HG03039 (cell line): ENCODE measurements around the gene NCEH1.
"Not testable (repeated sequence)": the region's sequence is repeated elsewhere in the genome, so short reads cannot be mapped to it uniquely, and the experiment has no call there.

Source experiments
- ATAC-seq: cut with Tn5 transposase; IDR thresholded peaks from one replicate; pipeline ENCODE4 v1.9.1; 2021; ENCODE audit warnings: mild to moderate bottlenecking, moderate library complexity; ENCODE audit not compliant: unreplicated experiment

The NCEH1 gene

DNA sequence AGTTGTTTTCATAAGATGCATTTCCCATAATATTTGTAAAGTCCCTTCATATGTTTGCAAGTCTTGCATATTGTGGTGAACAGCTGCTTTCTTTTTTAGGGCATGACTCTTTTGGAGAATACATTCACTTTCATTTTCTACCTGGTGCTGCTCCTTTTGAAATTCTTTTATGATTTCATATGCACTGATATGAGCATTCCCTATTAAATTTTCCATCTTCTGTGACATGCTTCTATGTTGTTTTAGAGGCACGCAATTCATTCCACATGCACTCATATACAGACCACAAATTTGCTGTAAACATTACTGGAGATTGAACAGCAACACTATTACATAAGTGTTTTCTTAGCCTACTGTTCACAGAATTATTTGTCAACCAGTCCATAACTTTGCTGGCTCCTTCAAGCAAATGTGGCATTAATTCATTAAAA, 94.8 kb downstream of the NCEH1 start:
- no peak for ATAC-seq

GRCh38 chr3:172615296-172615695, 95.6 kb downstream of the NCEH1 start:
- no peak for ATAC-seq

DNA sequence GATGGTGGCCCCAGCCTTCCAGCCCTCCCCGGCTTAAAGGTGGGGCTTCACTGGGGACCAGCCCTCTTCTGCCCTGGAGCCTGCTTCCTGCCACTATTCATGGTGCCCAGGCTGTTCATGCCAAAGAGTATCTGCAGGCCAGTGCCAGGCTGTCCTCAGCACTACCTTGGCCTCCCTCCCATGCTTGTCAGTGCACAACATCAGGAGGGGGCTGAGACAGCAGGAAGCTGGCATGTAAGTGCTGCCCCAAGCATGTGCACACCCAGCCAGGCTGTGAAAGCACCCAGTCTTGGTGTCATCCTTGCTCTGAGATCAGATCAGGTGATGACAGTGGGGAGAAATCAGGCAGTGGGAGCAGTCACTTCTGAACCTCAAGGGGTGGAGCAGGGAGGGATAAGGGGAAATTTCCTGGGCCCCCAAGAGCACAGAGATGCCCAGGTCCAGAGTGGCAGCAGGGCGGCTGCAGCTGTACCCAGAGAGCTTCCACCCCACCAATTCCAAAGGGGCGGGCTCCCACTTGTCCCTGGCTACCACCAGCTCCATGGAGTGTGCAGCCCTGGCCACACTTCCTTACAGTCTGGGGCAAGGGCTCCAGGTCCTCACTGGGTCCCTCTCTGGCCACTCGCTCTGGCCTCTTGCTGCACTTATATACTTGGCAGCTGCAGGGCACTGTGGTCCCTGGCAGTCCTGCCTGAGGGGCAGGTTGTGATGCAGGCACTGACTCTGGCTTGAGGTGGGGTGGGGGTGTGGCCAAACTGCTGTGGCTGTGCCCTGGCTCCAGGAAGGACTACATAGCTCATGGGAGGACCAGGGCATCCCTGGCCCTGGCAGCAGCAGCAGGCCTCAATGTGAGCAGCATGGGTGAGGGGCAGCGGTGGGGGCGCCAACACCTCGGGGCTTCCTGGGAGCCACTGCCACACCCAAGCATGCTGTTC, 96.3 kb downstream of the NCEH1 start:
- ATAC-seq: no peak

GRCh38 chr3:172613845-172614244, 97.0 kb downstream of the NCEH1 start:
- ATAC-seq: no peak

DNA sequence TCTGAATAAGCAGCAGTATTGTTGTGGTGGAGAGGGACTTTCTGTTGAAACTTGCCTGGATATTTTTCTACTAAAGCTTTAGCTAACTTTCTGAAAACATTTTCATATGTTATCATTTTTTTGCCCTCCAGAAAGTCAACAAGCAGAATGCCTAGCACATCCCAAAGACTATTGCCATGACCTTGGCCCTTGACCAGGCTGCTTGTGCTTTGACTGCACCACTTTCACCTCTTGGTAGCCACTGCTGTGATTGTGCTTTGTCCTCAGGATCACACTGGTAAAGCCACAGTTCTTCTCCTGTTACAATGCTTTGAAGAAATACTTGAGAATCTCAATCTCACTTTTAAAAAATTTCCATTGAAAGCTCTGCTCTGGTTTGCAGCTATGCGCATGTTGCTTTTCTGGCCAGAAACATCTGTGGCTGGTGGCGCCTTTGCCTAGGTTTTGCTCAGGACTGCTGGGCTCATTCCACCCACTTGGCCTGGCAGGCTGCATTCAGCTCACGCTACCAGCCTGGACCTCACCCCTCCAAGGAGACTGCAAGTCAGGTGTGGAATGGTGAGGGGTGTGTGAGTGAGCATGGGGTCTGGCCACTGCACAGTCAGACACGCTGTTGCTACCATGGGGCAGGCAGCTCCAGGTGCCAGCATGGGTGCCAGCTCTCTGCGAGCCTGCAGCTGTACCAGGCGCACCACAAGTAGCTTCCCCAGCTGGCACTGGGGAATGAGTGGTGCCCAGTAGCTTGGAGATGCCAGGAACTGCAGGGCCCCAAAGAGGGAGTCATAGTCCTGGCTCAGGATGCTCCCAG, 97.8 kb downstream of the NCEH1 start:
- no peak for ATAC-seq

GRCh38 chr3:172609750-172610149, 101.1 kb downstream of the NCEH1 start:
- no peak for ATAC-seq

- no peak for ATAC-seq
Observed at GRCh38 chr3:172608575-172608974, 102.3 kb downstream of the NCEH1 start.

- ATAC-seq: no peak
Observed at GRCh38 chr3:172607305-172608121, 103.4 kb downstream of the NCEH1 start.

GRCh38 chr3:172606021-172606420, 104.8 kb downstream of the NCEH1 start:
- no peak for ATAC-seq

DNA sequence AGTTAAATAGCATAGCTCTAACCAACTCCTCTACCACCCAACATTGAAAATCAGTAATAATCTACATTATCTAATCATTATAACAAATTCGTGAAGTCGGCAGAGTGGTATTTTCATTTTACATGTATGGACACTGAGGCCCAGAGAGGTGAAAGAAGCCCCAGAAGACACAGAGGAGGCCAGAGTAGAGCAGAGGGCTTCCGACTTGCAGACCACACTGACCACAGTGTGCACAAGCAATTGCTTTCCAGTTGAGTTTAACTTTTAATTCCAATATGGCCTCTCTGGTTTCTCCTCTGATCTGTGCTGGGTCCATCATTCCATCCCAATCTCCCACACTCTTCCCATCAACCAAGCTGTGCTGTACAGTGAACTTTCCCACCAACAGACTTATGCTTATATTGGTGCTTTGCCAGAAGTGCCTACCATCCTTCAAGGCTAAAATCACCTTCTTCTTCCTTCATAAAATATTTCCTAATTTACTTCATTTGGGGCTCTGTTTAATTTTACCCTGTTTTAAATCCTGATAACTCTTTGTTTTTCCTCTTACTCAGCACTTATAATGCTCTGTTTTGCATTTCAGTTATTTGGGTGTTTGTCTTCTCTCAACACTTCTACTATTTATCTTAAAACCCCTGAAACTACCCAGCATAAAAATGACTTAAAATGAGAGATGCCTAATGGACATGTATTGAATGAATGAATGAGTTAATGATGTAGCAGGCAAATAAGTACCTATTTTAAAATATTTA, 105.8 kb downstream of the NCEH1 start:
- no peak for ATAC-seq

DNA sequence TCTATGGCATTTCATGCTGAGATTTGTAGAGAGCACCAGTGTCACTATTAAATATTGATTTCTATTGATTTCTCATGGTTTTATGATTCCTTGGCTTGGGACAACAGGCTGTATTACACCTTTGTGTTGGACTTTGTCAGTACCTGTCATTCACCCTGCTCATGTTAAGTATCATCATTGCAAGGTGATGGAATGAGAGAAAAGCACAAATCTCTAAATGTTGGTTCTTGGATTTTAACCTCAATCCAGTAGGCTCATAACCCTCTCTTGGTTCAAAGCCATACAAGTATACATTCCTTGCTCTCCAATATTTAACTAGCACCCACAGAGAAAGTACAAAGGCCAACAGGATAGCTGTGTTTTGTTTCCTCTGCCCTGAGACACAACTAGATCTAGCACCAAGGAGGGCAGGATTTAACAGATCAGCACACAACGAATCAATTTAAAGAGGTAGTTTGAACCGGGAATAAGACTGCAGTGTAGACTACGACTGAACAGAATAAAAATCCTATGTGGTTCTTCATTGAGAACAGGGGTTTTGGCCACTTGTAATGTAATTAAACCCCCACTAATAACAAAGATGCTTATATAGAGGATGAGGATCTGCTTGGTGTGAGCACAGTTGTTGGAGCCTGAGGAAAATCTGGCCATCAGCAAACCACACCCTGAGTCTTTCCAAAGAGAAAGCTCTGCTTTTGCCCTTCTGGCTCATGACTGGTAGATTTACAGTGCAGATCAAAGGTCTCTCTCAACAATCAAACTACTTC, 109.6 kb downstream of the NCEH1 start:
- ATAC-seq: no peak

DNA sequence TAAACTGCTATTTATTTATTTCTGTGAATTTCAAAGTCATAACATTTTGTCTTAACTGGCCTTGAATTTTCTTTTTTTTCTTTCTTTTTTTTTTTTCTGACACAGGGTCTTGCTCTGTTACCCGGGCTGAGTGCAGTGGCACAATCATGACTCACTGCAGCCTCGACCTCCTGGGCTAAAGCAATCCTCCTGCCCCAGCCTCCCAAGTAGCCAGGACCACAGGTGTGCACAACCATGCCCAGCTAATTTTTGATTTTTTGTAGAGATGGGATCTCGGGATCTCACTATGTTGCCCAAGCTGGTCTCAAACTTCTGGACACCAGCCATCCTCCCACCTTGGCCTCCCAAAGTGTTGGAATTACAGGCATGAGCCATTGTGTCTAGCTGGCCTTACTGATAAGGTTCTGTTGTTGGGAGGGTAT, 110.2 kb downstream of the NCEH1 start:
- no peak for ATAC-seq

- ATAC-seq: no peak
Observed at GRCh38 chr3:172598904-172599303, 112.0 kb downstream of the NCEH1 start.

DNA sequence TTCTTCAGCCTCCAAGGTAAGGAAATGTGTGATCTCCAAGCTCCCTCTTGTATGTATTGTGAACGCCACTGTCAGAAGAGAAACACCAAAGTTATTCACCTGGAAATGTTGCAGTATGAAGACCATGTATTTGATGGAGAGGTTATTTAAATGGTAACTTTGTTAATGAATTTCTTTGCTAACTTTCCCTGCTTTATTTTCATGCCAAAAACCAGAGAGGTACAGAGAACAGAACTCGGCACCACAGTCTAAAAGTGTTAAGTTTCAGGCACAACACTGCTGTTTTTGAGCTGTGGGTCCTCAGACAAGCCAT, 114.5 kb downstream of the NCEH1 start:
- no peak for ATAC-seq

DNA sequence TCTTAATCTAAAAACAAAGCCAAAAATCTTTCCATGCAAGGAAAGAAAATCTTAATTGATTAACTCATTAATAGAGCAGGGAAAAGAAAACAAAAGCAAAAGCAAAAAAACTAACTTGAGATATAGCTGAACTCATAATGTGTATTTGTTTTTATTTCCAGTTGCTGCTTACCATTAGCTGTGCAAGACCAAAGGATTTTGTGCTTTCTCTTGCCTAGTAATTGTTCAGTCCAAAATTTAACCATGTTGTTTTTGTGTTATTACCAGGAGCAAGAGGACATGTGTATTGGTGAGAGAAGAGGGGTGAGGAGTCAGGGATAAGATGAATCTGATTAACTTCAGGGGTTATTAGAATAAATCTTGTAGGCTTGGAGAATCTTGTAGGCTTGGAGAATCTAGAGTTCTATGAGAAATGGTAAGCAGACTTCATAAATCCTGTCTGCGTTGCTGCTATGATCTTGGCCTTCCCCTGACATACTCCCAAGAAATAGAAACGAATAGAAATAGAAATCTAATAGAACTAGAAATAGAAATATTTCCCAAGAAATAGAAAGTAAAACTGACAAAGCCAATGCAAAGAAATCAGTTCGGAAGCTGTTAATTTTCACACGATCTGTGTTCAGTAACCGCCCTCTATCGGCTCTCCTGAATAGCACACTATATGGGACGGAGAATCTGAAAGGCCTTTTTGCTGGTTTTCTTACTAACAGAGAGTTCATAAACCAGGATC, 115.0 kb downstream of the NCEH1 start:
- no peak for ATAC-seq

DNA sequence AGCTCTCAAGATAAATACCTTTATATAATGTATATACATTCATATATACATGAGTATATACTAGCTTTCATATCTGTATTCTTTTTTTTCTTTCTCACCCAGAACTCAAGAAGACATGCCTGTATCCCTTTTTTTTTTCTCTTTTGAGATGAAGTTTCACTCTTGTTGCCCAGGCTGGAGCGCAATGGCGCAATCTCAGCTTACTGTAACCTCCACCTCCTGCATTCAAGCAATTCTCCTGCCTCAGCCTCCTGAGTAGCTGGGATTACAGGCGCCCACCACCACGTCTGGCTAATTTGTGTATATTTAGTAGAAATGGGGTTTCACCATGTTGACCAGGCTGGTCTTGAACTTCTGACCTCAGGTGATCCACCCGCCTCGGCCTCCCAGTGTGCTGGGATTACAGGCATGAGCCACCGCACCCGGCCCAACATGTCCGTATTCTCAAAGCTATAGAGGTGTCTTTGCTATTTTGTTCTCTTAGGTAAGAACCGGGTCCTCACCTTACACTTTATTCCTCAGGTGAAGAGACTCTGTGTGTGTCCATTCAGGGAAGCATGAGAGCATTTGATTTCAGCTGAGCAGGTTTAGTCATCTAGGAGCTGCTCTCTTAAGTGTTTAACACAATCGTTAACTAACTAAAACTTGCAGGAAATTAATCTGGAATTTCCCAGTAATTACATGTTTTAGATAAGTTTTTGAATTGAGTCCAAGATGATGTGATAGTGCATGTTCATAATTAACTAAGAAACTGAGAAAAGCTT, 115.8 kb downstream of the NCEH1 start:
- not testable (repeated sequence) for ATAC-seq

- no peak for ATAC-seq
Observed at GRCh38 chr3:172592898-172593669, 117.8 kb downstream of the NCEH1 start.
